K562 (cell line): Measurements from ENCODE around the gene TBL1X. TPM values are rescaled to one million over a fixed set of nuclear protein-coding genes. Genes with fewer than 3 reads are reported as not detected.

Source experiments
- ATAC-seq: fragments of 200-7000 bp; cut with Tn5 transposase; 3 replicates; pipeline ENCODE4 v1.9.1; 2020; ENCODE audit warnings: moderate library complexity
- BruUV-seq: library from RNA; stranded (reverse); fragments of 400-500 nt; replicated peaks from 2 replicates; lab custom pipeline; 2021; lab: Mats Ljungman, UMichigan
- CTCF ChIA-PET: fragments of 300-600 bp; formaldehyde crosslinking; extraction: SDS; loops from one replicate; lab custom pipeline; 2021; ENCODE audit warnings: low intra/inter-chr PET ratio; lab: Yijun Ruan, JAX
- POLR2A ChIA-PET: fragments of 300-600, 350-650 bp; sonication (Branson Sonifier 250); formaldehyde crosslinking; extraction: SDS; loops from one replicate; lab custom pipeline; 2021; ENCODE audit warnings: antibody characterized with exemption, inconsistent platforms; lab: Yijun Ruan, JAX
- DNase-seq, 4 experiments: peaks; one replicate each; pipeline versions ENCODE4 v3.0.0 to v3.0.0-alpha.2; 2011 to 2018; ENCODE audit warnings: low spot score in 3 of 4, mixed read lengths in 3 of 4; ENCODE audit errors: extremely low read depth in 1 of 4
- FAIRE-seq: peaks from 2 replicates; lab custom pipeline; 2011; peaks lifted over from hg19 to GRCh38; lab: Jason Lieb, UNC
- H2AFZ ChIP-seq: 2 replicates; pipeline ENCODE4 v1.6.0; 2011; ENCODE audit warnings: low read depth, low read length, control low read depth, inconsistent platforms
- H3K27ac ChIP-seq: fragments of 200-600 bp; 3 replicates; pipeline ENCODE4 v1.8.0; 2011; ENCODE audit warnings: low read depth, mild to moderate bottlenecking, control low read depth, inconsistent platforms, low read length, moderate library complexity, mixed read lengths; ENCODE audit errors: extremely low read depth
- H3K27me3 ChIP-seq, 2 experiments: fragments of 300-600 bp in 1 of 2; 2 replicates in 1 of 2; 3 replicates in 1 of 2; pipeline versions ENCODE4 v1.6.0 to v1.8.0; 2011; ENCODE audit warnings: inconsistent platforms in 2 of 2, low read length in 2 of 2, mild to moderate bottlenecking in 1 of 2, mixed read lengths in 1 of 2, moderate library complexity in 1 of 2; ENCODE audit not compliant: control insufficient read depth in 2 of 2, insufficient read depth in 2 of 2
- H3K36me3 ChIP-seq: fragments of 300-600 bp; 3 replicates; pipeline ENCODE4 v1.8.0; 2011; ENCODE audit warnings: mild to moderate bottlenecking, low read length, inconsistent platforms; ENCODE audit not compliant: control insufficient read depth, insufficient read depth
- H3K4me1 ChIP-seq, 2 experiments: fragments of 200-600 bp in 1 of 2; replicated peaks in 1 of 2; 2 replicates in 1 of 2; 3 replicates in 1 of 2; pipeline versions ENCODE4 v1.5.1 to v1.8.0; 2011; ENCODE audit warnings: inconsistent platforms in 2 of 2, low read length in 2 of 2, mild to moderate bottlenecking in 1 of 2, mixed read lengths in 1 of 2, moderate library complexity in 1 of 2; ENCODE audit not compliant: control insufficient read depth in 2 of 2, insufficient read depth in 2 of 2
- H3K4me2 ChIP-seq: 2 replicates; pipeline ENCODE4 v1.6.1; 2011; ENCODE audit warnings: low read length, control low read depth, inconsistent platforms, mixed read lengths; ENCODE audit not compliant: insufficient read depth
- H3K4me3 ChIP-seq: fragments of 200-600 bp; sonication (generic), shearing (Covaris generic); 2 replicates; pipeline ENCODE4 v1.5.1; 2016; ENCODE audit warnings: control low read depth, inconsistent platforms
- H3K79me2 ChIP-seq: fragments of 200-600 bp; 3 replicates; pipeline ENCODE4 v1.8.0; 2011; ENCODE audit warnings: low read length, inconsistent platforms; ENCODE audit not compliant: control insufficient read depth, insufficient read depth
- H3K9ac ChIP-seq, 2 experiments: 2 replicates each; pipeline versions ENCODE4 v1.6.0 to v1.6.1; 2011; ENCODE audit warnings: low read depth in 2 of 2, low read length in 2 of 2, control low read depth in 1 of 2, inconsistent platforms in 1 of 2, mild to moderate bottlenecking in 1 of 2, mixed read lengths in 1 of 2; ENCODE audit not compliant: insufficient read depth in 1 of 2
- H3K9me1 ChIP-seq: one replicate; pipeline ENCODE4 v1.6.0; 2011; ENCODE audit warnings: inconsistent platforms, mild to moderate bottlenecking, low read length, moderate library complexity; ENCODE audit not compliant: control insufficient read depth, insufficient read depth
- H3K9me3 ChIP-seq: replicated peaks from 2 replicates; pipeline ENCODE4 v1.5.1; 2011; ENCODE audit warnings: low read depth, low read length, inconsistent platforms; ENCODE audit not compliant: control insufficient read depth, insufficient read depth
- H4K20me1 ChIP-seq: replicated peaks from 2 replicates; pipeline ENCODE4 v1.6.1; 2011; ENCODE audit warnings: low read length, inconsistent platforms, mixed read lengths; ENCODE audit not compliant: control insufficient read depth, insufficient read depth
- CBFA2T2 ChIP-seq: fragments of 450-650 bp; conservative IDR thresholded peaks from 2 replicates; pipeline ENCODE4 v1.6.1; 2017; ENCODE audit warnings: mild to moderate bottlenecking
- HOMEZ ChIP-seq: fragments of 250-450 bp; sonication (Bioruptor Pico); IDR thresholded peaks from 2 replicates; pipeline ENCODE4 v1.4.0; 2020; ENCODE audit warnings: mild to moderate bottlenecking, moderate library complexity
- ID3 ChIP-seq, 2 experiments: fragments of 250-450 bp in 1 of 2; fragments of 450-650 bp in 1 of 2; sonication (Bioruptor Pico) in 1 of 2; IDR thresholded peaks; 2 replicates each; pipeline versions ENCODE4 v1.6.1 to v1.8.0; 2016 to 2021; ENCODE audit warnings: mild to moderate bottlenecking in 2 of 2, moderate library complexity in 2 of 2, missing compliant biosample characterization in 1 of 2, missing genetic modification characterization in 1 of 2
- KDM4B ChIP-seq, 2 experiments: fragments of 450-650 bp in 1 of 2; sonication (generic) in 1 of 2; IDR thresholded peaks; 2 replicates each; pipeline ENCODE4 v1.6.1; 2016 to 2017; ENCODE audit warnings: borderline replicate concordance in 2 of 2, antibody characterized with exemption in 1 of 2, low read depth in 1 of 2, mild to moderate bottlenecking in 1 of 2
- MBD2 ChIP-seq: sonication (generic); IDR thresholded peaks from 2 replicates; pipeline ENCODE4 v1.6.1; 2016; ENCODE audit warnings: low read depth, borderline replicate concordance
- MEF2A ChIP-seq: IDR thresholded peaks from 2 replicates; pipeline ENCODE4 v1.6.1; 2011; ENCODE audit warnings: low read depth, mild to moderate bottlenecking, low read length, moderate library complexity; ENCODE audit not compliant: control insufficient read depth
- PHF21A ChIP-seq: fragments of 450-650 bp; IDR thresholded peaks from 2 replicates; pipeline ENCODE4 v1.6.1; 2017; ENCODE audit warnings: low read depth, borderline replicate concordance
- SP2 ChIP-seq: IDR thresholded peaks from 2 replicates; pipeline ENCODE4 v1.6.1; 2011; ENCODE audit warnings: mild to moderate bottlenecking, low read depth, low read length, moderate library complexity; ENCODE audit not compliant: poor library complexity, severe bottlenecking; ENCODE audit errors: extremely low read depth
- STAT5B ChIP-seq: fragments of 250-450 bp; sonication (Bioruptor Pico); IDR thresholded peaks from 2 replicates; pipeline ENCODE4 v1.8.0; 2021; ENCODE audit warnings: mild to moderate bottlenecking, inconsistent platforms
- TRIM28 ChIP-seq: fragments of 450-650 bp; IDR thresholded peaks from 2 replicates; pipeline ENCODE4 v1.6.1; 2017
- ZNF197 ChIP-seq: fragments of 200-800 bp; sonication (Bioruptor generic); IDR thresholded peaks from 2 replicates; pipeline ENCODE4 v1.6.1; 2016; ENCODE audit warnings: low read depth, missing genetic modification characterization, missing compliant biosample characterization
- ZNF263 ChIP-seq: sonication (generic); formaldehyde crosslinking; IDR thresholded peaks from 2 replicates; pipeline ENCODE4 v1.8.0; 2022; ENCODE audit warnings: mild to moderate bottlenecking, missing genetic modification reagents, borderline replicate concordance
- ZNF354B ChIP-seq: fragments of 250-450 bp; sonication (Bioruptor Pico); IDR thresholded peaks from 2 replicates; pipeline ENCODE4 v1.4.0; 2020
- ZNF449 ChIP-seq: fragments of 250-450 bp; sonication (Bioruptor Pico); IDR thresholded peaks from 2 replicates; pipeline ENCODE4 v1.8.0; 2022; ENCODE audit warnings: moderate library complexity, mild to moderate bottlenecking, inconsistent platforms
- WGBS: fragments of 100-300 bp; shearing (Covaris generic); methylation state at CpG from one replicate; pipeline ENCODE4 v1.1.6; 2016; ENCODE audit warnings: low coverage, mixed read lengths; ENCODE audit not compliant: insufficient coverage; ENCODE audit errors: missing lambda C conversion rate; 5-methylcytosine and 5-hydroxymethylcytosine counted together
- in situ Hi-C: fragments of 300-500 bp; cut with MboI; formaldehyde crosslinking; loops from 4 replicates; pipeline ENCODE4 v1.15.0; 2018; ENCODE audit warnings: inconsistent platforms, mixed read lengths
- intact Hi-C: fragments of 100-400 bp; cut with micrococcal nuclease; formaldehyde crosslinking; loops from 2 replicates; pipeline ENCODE4 v1.14.2; 2022
- polyA plus RNA-seq, 8 experiments: library from polyadenylated mRNA; depleted of rRNA in 4 of 8; stranded (reverse) in 5 of 8; unstranded in 3 of 8; fragments of >200 nt; fragmentation: Nextera tagmentation in 2 of 8; fragmentation: Illumina TruSeq in 1 of 8; extraction: Ambion mirVana in 2 of 8; extraction: Trizol in 1 of 8; gene quantifications; 2 replicates each; pipeline versions ENCODE4 v1.2.1 to v1.2.3, GENCODE V29; 2011 to 2014; ENCODE audit warnings: inconsistent platforms in 1 of 8, missing spikeins in 1 of 8
- total RNA-seq, 7 experiments: library from RNA; depleted of rRNA in 6 of 7; stranded (reverse); fragments of >200 nt in 6 of 7; fragmentation: Illumina TruSeq in 2 of 7; extraction: Trizol in 2 of 7; gene quantifications; 2 replicates each; pipeline versions ENCODE4 v1.2.1 to v1.2.3, GENCODE V29; 2011 to 2021; ENCODE audit warnings: low replicate concordance in 1 of 7

Gene TBL1X
- total and polyA plus RNA-seq, 9 of the 15 experiments (the other 6 are each of a cell fraction or from before 2014, with no cell fraction given): 6.0 to 49.6 (median 19.7) TPM

- FAIRE-seq: no peak
- TF ChIP-seq SP2 (no peak), ZNF354B (CRISPR knock-in tag) (no peak), HOMEZ (CRISPR knock-in tag) (no peak), STAT5B (CRISPR knock-in tag) (no peak), MEF2A (no peak), ZNF263 (CRISPR knock-in tag) (no peak), TRIM28 (no peak), ZNF197 (no peak), MBD2 (no peak), KDM4B (IDR thresholded peaks at IDR 0.05; ENCODE audit: borderline replicate concordance in 2 of 2, low read depth in 1 of 2) (no peak), ZNF449 (CRISPR knock-in tag) (no peak), PHF21A (no peak), ID3 (CRISPR knock-in tag; IDR thresholded peaks at IDR 0.05) (no peak), ID3 (tag; IDR thresholded peaks at IDR 0.05) (no peak), CBFA2T2 (no peak)
- Histone ChIP-seq H3K27ac (no peak overlapping the region), H4K20me1 (peaks cover 22% of the 10 kb centered on the region), H3K27me3 (no peaks in the 10 kb centered on the region), H3K9me1 (peaks cover under 1% of the 10 kb centered on the region), H3K4me3 (no peak overlapping the region), H3K4me2 (no peak overlapping the region), H3K9ac (no peak overlapping the region), H2AFZ (no peak overlapping the region), H3K9me3 (no peaks in the 10 kb centered on the region), H3K36me3 (no peaks in the 10 kb centered on the region; the same call in 2 of the 3 replicates), H3K79me2 (peaks cover 69% of the 10 kb centered on the region), H3K4me1 (peaks cover 13 to 15% of the 10 kb centered on the region in 2 experiments; a peak in 4 of 5 replicates)
- in situ Hi-C loops: no loop called here
- ChIA-PET POLR2A (interaction anchor here (0.6 kb wide), 1 partner anchor 12 kb away, joined by 5 read pairs; no protein-coding TSS in a partner anchor), CTCF (no interaction called here)
- DNase-seq: peak in 2 of 4 experiments; percentile 36 to 44
- intact Hi-C loops: no loop called here
- no TSS peak for BruUV-seq
- WGBS: 71% methylated on average over 4 of the region's 7 CpGs
- ATAC-seq: no peak
Measured at GRCh38 chrX:9528498-9528897, 63.6 kb downstream of the TBL1X start.
